Left lung (tissue), 10 donors: ENCODE data around the gene NPHP4. TPM values are rescaled to one million over a fixed set of nuclear protein-coding genes. Genes with fewer than 3 reads are reported as not detected.

Experiments
- ATAC-seq: fragments of 200-7000 bp; cut with Tn5 transposase; one replicate; pipeline ENCODE4 v1.9.1; 2020; ENCODE audit warnings: moderate library complexity
- DNase-seq, 4 donors: peaks; one replicate each; pipeline ENCODE4 v3.0.0-alpha.2; 2013 to 2020
- H3K27ac ChIP-seq, 2 donors: fragments of 200-600 bp; sonication (generic) in 1 of 2; one replicate each; pipeline versions ENCODE4 v1.5.0 to v1.8.0; 2020 to 2021
- H3K27me3 ChIP-seq, 2 donors: fragments of 200-600 bp; sonication (generic) in 1 of 2; one replicate each; pipeline versions ENCODE4 v1.5.0 to v1.8.0; 2020 to 2021
- H3K36me3 ChIP-seq, 2 donors: fragments of 200-600 bp; sonication (generic) in 1 of 2; one replicate each; pipeline versions ENCODE4 v1.5.0 to v1.8.0; 2020 to 2021
- H3K4me1 ChIP-seq, 2 donors: fragments of 200-600 bp; one replicate each; pipeline ENCODE4 v1.8.0; 2021
- H3K4me3 ChIP-seq, 2 donors: fragments of 200-600 bp; sonication (generic) in 1 of 2; one replicate each; pipeline versions ENCODE4 v1.5.0 to v1.8.0; 2020 to 2021; ENCODE audit warnings: mild to moderate bottlenecking in 1 of 2
- H3K9me3 ChIP-seq, 2 donors: fragments of 200-600 bp; sonication (generic) in 1 of 2; one replicate each; pipeline versions ENCODE4 v1.5.0 to v1.8.0; 2020 to 2021
- CTCF ChIP-seq, 2 donors: fragments of 200-600 bp; sonication (generic) in 1 of 2; IDR thresholded peaks; one replicate each; pipeline versions ENCODE4 v1.5.0 to v1.8.0; 2021; ENCODE audit warnings: antibody characterized with exemption in 2 of 2
- intact Hi-C, 2 donors: fragments of 100-400 bp; cut with DNase I; formaldehyde crosslinking; loops; one replicate each; pipeline versions ENCODE4 v1.11.2 to v1.14.2; 2022
- polyA plus RNA-seq, 6 donors: library from polyadenylated mRNA; unstranded; fragments of 120-200 nt; gene quantifications; one replicate each; pipeline ENCODE4 v1.2.1, GENCODE V29; 2013; ENCODE audit not compliant: insufficient read length in 6 of 6
- total RNA-seq, 2 donors: library from RNA; stranded (reverse); fragmentation: NEBNext Ultra II Directional; extraction: Animal tissue kit (Norgen Biotek cat#: 25700); gene quantifications; one replicate each; pipeline ENCODE4 v1.2.1, GENCODE V29; 2021
- donor health status: DM: no; HTN: yes; CAD: no.
- donor health status: DM: no; HTN: no; CAD: no.

Gene NPHP4
- total and polyA plus RNA-seq, 8 donors = 9.4 to 16.4 (median 10.2) TPM

- Histone ChIP-seq H3K27me3 (no peaks in the 10 kb centered on the region), H3K9me3 (no peaks in the 10 kb centered on the region), H3K27ac (no peak overlapping the region), H3K4me1 (no peaks in the 10 kb centered on the region), H3K4me3 (no peak overlapping the region), H3K36me3 (peaks cover 0 to 57% of the 10 kb centered on the region in 2 donors)
- peak in 1 of 4 donors; percentile 3 for DNase-seq
- no peak for ATAC-seq
- no peak for TF ChIP-seq CTCF (IDR thresholded peaks at IDR 0.05)
- intact Hi-C loops = no loop called here
Measured at GRCh38 chr1:5906116-5906515, 86.1 kb downstream of the NPHP4 start.

- no peaks in the 10 kb centered on the region for H3K9me3 ChIP-seq
- DNase-seq (peak in 1 of 4 donors; percentile 8), ATAC-seq (no peak)
- no peak overlapping the region for H3K27ac ChIP-seq
- peaks cover 0 to 56% of the 10 kb centered on the region in 2 donors for H3K36me3 ChIP-seq
- intact Hi-C loops = no loop called here
- no peak for TF ChIP-seq CTCF (IDR thresholded peaks at IDR 0.05)
- no peak overlapping the region for H3K4me3 ChIP-seq
- H3K4me1 ChIP-seq = no peaks in the 10 kb centered on the region
- no peaks in the 10 kb centered on the region for H3K27me3 ChIP-seq
Measured at GRCh38 chr1:5905436-5905835, 86.8 kb downstream of the NPHP4 start.

- H3K27me3 ChIP-seq = no peaks in the 10 kb centered on the region
- DNase-seq (peak in 1 of 4 donors; percentile 12), ATAC-seq (no peak)
- no peak for TF ChIP-seq CTCF (IDR thresholded peaks at IDR 0.05)
- intact Hi-C loops = no loop called here
- H3K4me1 ChIP-seq = no peaks in the 10 kb centered on the region
- peaks cover 0 to 57% of the 10 kb centered on the region in 2 donors for H3K36me3 ChIP-seq
- H3K27ac ChIP-seq = no peak overlapping the region
- H3K4me3 ChIP-seq = no peak overlapping the region
- H3K9me3 ChIP-seq = no peaks in the 10 kb centered on the region
Measured at GRCh38 chr1:5904551-5904950, 87.7 kb downstream of the NPHP4 start.

GRCh38 chr1:5903680-5904079 lies 88.5 kb downstream of the NPHP4 start:
- TF ChIP-seq CTCF (IDR thresholded peaks at IDR 0.05) = no peak
- Histone ChIP-seq H3K27ac (no peak overlapping the region), H3K9me3 (no peaks in the 10 kb centered on the region), H3K27me3 (no peaks in the 10 kb centered on the region), H3K36me3 (peaks cover 0 to 60% of the 10 kb centered on the region in 2 donors), H3K4me1 (no peaks in the 10 kb centered on the region), H3K4me3 (no peak overlapping the region)
- DNase-seq (peak in 1 of 4 donors; percentile 3), ATAC-seq (no peak)
- intact Hi-C loops = no loop called here

GRCh38 chr1:5903031-5903430 lies 89.2 kb downstream of the NPHP4 start:
- H3K36me3 ChIP-seq = peaks cover 0 to 63% of the 10 kb centered on the region in 2 donors
- no peaks in the 10 kb centered on the region for H3K27me3 ChIP-seq
- no peak for DNase-seq
- intact Hi-C loops = no loop called here
- H3K9me3 ChIP-seq = no peaks in the 10 kb centered on the region
- no peak for ATAC-seq
- H3K4me3 ChIP-seq = no peak overlapping the region
- no peak overlapping the region for H3K27ac ChIP-seq
- H3K4me1 ChIP-seq = no peaks in the 10 kb centered on the region
- no peak for TF ChIP-seq CTCF (IDR thresholded peaks at IDR 0.05)
